K562 (cell line): Measurements from ENCODE around the gene PITHD1. TPM values are rescaled to one million over a fixed set of nuclear protein-coding genes. Genes with fewer than 3 reads are reported as not detected.

Experiments used
- CEBPB ChIP-seq: fragments of 450-650 bp; IDR thresholded peaks from 2 replicates; pipeline ENCODE4 v1.6.1; 2016; ENCODE audit warnings: missing genetic modification characterization, missing compliant biosample characterization
- DPF2 ChIP-seq: fragments of 450-650 bp; IDR thresholded peaks from 2 replicates; pipeline ENCODE4 v1.6.1; 2016
- EP300 ChIP-seq: IDR thresholded peaks from 2 replicates; pipeline ENCODE4 v1.6.1; 2012; ENCODE audit warnings: low read length, improper control_type of control experiment
- IRF2 ChIP-seq: sonication (generic); formaldehyde crosslinking; IDR thresholded peaks from 2 replicates; pipeline ENCODE4 v1.8.1; 2022; ENCODE audit warnings: mild to moderate bottlenecking, missing genetic modification reagents
- MCM7 ChIP-seq, 2 experiments: fragments of 450-650 bp; IDR thresholded peaks; 2 replicates each; pipeline ENCODE4 v1.6.1; 2016 to 2018
- MEF2A ChIP-seq: IDR thresholded peaks from 2 replicates; pipeline ENCODE4 v1.6.1; 2011; ENCODE audit warnings: low read depth, mild to moderate bottlenecking, low read length, moderate library complexity; ENCODE audit not compliant: control insufficient read depth
- MYNN ChIP-seq, 2 experiments: sonication (generic); formaldehyde crosslinking in 1 of 2; IDR thresholded peaks; 2 replicates each; pipeline versions ENCODE4 v1.5.0 to v1.6.1; 2016 to 2020; ENCODE audit warnings: antibody characterized with exemption in 1 of 2, missing genetic modification reagents in 1 of 2
- NCOR1 ChIP-seq: fragments of 450-650 bp; IDR thresholded peaks from 2 replicates; pipeline ENCODE4 v1.6.1; 2016; ENCODE audit warnings: mild to moderate bottlenecking, moderate library complexity
- PRMT5 ChIP-seq: sonication (generic); formaldehyde crosslinking; IDR thresholded peaks from 2 replicates; pipeline ENCODE4 v1.5.0; 2020; ENCODE audit warnings: missing genetic modification reagents
- SP2 ChIP-seq: IDR thresholded peaks from 2 replicates; pipeline ENCODE4 v1.6.1; 2011; ENCODE audit warnings: mild to moderate bottlenecking, low read depth, low read length, moderate library complexity; ENCODE audit not compliant: poor library complexity, severe bottlenecking; ENCODE audit errors: extremely low read depth
- SREBF1 ChIP-seq: fragments of 150-350 bp; IDR thresholded peaks from 2 replicates; pipeline ENCODE4 v1.6.1; 2014; ENCODE audit warnings: antibody characterized with exemption, low read depth, low read length, borderline replicate concordance
- STAG1 ChIP-seq: sonication (generic); formaldehyde crosslinking; IDR thresholded peaks from 2 replicates; pipeline ENCODE4 v1.5.0; 2020; ENCODE audit warnings: missing genetic modification reagents, borderline replicate concordance
- TAF15 ChIP-seq: fragments of 200-400 bp; formaldehyde crosslinking; IDR thresholded peaks from 2 replicates; pipeline ENCODE4 v1.6.1; 2017; ENCODE audit warnings: mild to moderate bottlenecking, low read depth, low read length, moderate library complexity
- TRIM24 ChIP-seq, 2 experiments: fragments of 450-650 bp; IDR thresholded peaks; 2 replicates each; pipeline ENCODE4 v1.6.1; 2016
- ZNF146 ChIP-seq: IDR thresholded peaks from one replicate; pipeline ENCODE4 v1.6.1; 2018; ENCODE audit warnings: missing compliant biosample characterization; ENCODE audit not compliant: unreplicated experiment
- ZNF253 ChIP-seq: fragments of 250-450 bp; sonication (Bioruptor Pico); conservative IDR thresholded peaks from 2 replicates; pipeline ENCODE4 v1.6.1; 2021; ENCODE audit warnings: mild to moderate bottlenecking
- polyA plus RNA-seq, 8 experiments: library from polyadenylated mRNA; depleted of rRNA in 4 of 8; stranded (reverse) in 5 of 8; unstranded in 3 of 8; fragments of >200 nt; fragmentation: Nextera tagmentation in 2 of 8; fragmentation: Illumina TruSeq in 1 of 8; extraction: Ambion mirVana in 2 of 8; extraction: Trizol in 1 of 8; gene quantifications; 2 replicates each; pipeline versions ENCODE4 v1.2.1 to v1.2.3, GENCODE V29; 2011 to 2014; ENCODE audit warnings: inconsistent platforms in 1 of 8, missing spikeins in 1 of 8
- total RNA-seq, 7 experiments: library from RNA; depleted of rRNA in 6 of 7; stranded (reverse); fragments of >200 nt in 6 of 7; fragmentation: Illumina TruSeq in 2 of 7; extraction: Trizol in 2 of 7; gene quantifications; 2 replicates each; pipeline versions ENCODE4 v1.2.1 to v1.2.3, GENCODE V29; 2011 to 2021; ENCODE audit warnings: low replicate concordance in 1 of 7
- TF ChIP-seq, protein P1 (sequence below): sonication (generic); formaldehyde crosslinking; IDR thresholded peaks from 2 replicates; pipeline ENCODE4 v1.8.1; 2023; ENCODE audit warnings: missing genetic modification reagents, mild to moderate bottlenecking, borderline replicate concordance
- TF ChIP-seq, protein P2 (sequence below), 2 experiments: IDR thresholded peaks in 1 of 2; conservative IDR thresholded peaks in 1 of 2; 2 replicates each; pipeline ENCODE4 v1.6.1; 2016; ENCODE audit warnings: low read depth in 2 of 2, mild to moderate bottlenecking in 1 of 2, missing compliant biosample characterization in 1 of 2, missing genetic modification characterization in 1 of 2, moderate library complexity in 1 of 2
- TF ChIP-seq, protein P3 (sequence below): fragments of 250-450 bp; sonication (Bioruptor Pico); IDR thresholded peaks from 2 replicates; pipeline ENCODE4 v1.9.0; 2021; ENCODE audit warnings: mild to moderate bottlenecking, inconsistent platforms

PITHD1 gene
- total and polyA plus RNA-seq, 9 of the 15 experiments (the other 6 are each of a cell fraction or from before 2014, with no cell fraction given): 46.5 to 175 (median 149) TPM

DNA sequence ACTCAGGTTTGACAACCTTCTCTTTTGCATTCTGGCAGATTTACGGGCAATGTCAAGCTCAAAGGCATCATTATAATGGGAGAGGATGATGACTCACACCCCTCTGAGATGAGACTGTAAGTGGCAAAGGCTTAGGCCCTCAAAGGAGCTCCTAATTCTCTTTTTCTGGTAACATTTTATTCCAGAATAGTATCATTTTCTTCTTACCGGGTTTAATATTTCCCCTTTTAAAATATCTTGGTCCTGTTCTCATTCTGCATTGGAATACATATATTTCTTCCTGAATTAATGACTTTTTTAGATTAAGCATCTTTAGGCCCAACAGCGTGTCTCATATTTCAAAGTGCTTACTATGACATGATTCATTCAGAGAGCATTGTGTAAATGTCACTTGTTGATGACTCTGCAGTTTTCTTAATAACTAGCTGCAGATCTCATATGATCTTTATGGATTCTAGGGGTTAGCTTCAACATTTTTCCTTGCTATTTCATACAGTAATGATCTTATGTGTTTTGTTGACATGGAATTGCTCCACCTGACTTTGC, 1.7 kb downstream of the PITHD1 start (continued):
- TF ChIP-seq, protein P1, sequence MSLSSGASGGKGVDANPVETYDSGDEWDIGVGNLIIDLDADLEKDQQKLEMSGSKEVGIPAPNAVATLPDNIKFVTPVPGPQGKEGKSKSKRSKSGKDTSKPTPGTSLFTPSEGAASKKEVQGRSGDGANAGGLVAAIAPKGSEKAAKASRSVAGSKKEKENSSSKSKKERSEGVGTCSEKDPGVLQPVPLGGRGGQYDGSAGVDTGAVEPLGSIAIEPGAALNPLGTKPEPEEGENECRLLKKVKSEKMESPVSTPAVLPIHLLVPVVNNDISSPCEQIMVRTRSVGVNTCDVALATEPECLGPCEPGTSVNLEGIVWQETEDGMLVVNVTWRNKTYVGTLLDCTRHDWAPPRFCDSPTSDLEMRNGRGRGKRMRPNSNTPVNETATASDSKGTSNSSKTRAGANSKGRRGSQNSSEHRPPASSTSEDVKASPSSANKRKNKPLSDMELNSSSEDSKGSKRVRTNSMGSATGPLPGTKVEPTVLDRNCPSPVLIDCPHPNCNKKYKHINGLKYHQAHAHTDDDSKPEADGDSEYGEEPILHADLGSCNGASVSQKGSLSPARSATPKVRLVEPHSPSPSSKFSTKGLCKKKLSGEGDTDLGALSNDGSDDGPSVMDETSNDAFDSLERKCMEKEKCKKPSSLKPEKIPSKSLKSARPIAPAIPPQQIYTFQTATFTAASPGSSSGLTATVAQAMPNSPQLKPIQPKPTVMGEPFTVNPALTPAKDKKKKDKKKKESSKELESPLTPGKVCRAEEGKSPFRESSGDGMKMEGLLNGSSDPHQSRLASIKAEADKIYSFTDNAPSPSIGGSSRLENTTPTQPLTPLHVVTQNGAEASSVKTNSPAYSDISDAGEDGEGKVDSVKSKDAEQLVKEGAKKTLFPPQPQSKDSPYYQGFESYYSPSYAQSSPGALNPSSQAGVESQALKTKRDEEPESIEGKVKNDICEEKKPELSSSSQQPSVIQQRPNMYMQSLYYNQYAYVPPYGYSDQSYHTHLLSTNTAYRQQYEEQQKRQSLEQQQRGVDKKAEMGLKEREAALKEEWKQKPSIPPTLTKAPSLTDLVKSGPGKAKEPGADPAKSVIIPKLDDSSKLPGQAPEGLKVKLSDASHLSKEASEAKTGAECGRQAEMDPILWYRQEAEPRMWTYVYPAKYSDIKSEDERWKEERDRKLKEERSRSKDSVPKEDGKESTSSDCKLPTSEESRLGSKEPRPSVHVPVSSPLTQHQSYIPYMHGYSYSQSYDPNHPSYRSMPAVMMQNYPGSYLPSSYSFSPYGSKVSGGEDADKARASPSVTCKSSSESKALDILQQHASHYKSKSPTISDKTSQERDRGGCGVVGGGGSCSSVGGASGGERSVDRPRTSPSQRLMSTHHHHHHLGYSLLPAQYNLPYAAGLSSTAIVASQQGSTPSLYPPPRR (CRISPR knock-in tag): no peak
- TF ChIP-seq CEBPB: peak; percentile 86
- TF ChIP-seq, protein P2, sequence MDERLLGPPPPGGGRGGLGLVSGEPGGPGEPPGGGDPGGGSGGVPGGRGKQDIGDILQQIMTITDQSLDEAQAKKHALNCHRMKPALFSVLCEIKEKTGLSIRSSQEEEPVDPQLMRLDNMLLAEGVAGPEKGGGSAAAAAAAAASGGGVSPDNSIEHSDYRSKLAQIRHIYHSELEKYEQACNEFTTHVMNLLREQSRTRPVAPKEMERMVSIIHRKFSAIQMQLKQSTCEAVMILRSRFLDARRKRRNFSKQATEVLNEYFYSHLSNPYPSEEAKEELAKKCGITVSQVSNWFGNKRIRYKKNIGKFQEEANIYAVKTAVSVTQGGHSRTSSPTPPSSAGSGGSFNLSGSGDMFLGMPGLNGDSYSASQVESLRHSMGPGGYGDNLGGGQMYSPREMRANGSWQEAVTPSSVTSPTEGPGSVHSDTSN (CRISPR knock-in tag; IDR thresholded peaks at IDR 0.05; ENCODE audit: low read depth): no peak
- TF ChIP-seq, protein P2 (tag; conservative IDR thresholded peaks at IDR 0.05; ENCODE audit: low read depth): peak; percentile 79
- TF ChIP-seq EP300: peak; percentile 41; the same call in 1 of the 2 replicates
- TF ChIP-seq, protein P3, sequence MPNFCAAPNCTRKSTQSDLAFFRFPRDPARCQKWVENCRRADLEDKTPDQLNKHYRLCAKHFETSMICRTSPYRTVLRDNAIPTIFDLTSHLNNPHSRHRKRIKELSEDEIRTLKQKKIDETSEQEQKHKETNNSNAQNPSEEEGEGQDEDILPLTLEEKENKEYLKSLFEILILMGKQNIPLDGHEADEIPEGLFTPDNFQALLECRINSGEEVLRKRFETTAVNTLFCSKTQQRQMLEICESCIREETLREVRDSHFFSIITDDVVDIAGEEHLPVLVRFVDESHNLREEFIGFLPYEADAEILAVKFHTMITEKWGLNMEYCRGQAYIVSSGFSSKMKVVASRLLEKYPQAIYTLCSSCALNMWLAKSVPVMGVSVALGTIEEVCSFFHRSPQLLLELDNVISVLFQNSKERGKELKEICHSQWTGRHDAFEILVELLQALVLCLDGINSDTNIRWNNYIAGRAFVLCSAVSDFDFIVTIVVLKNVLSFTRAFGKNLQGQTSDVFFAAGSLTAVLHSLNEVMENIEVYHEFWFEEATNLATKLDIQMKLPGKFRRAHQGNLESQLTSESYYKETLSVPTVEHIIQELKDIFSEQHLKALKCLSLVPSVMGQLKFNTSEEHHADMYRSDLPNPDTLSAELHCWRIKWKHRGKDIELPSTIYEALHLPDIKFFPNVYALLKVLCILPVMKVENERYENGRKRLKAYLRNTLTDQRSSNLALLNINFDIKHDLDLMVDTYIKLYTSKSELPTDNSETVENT (CRISPR knock-in tag): no peak
- TF ChIP-seq STAG1 (CRISPR knock-in tag): no peak
- TF ChIP-seq MCM7 (IDR thresholded peaks at IDR 0.05): no peak
- TF ChIP-seq SP2: no peak
- no peak for TF ChIP-seq PRMT5
- no peak for TF ChIP-seq SREBF1
- no peak for TF ChIP-seq NCOR1
- no peak for TF ChIP-seq ZNF146
- no peak for TF ChIP-seq TAF15
- TF ChIP-seq MEF2A: no peak
- 0 out of 4 replicates have a peak, but pooled peaks of 1 of the 2 experiments have one; percentile 24 for TF ChIP-seq TRIM24 (IDR thresholded peaks at IDR 0.05)
- TF ChIP-seq IRF2 (CRISPR knock-in tag): no peak
- no peak for TF ChIP-seq MYNN (IDR thresholded peaks at IDR 0.05)
- no peak for TF ChIP-seq MYNN (CRISPR knock-in tag; IDR thresholded peaks at IDR 0.05)
- TF ChIP-seq ZNF253 (CRISPR knock-in tag): no peak
- TF ChIP-seq DPF2: peak; percentile 88
